Activated naive CD8-positive, alpha-beta T cell treated with anti-CD3 and anti-CD28 coated beads, Interleukin-2, amount 10 ng/mL, durations not matched to agents 7 days and 5 days (primary cell): Measurements from ENCODE around the gene TAP1. TPM values are rescaled to one million over a fixed set of nuclear protein-coding genes. Genes with fewer than 3 reads are reported as not detected.

Experiments
- ATAC-seq: fragments of 150-1000 bp; cut with Tn5 transposase; one replicate; pipeline ENCODE4 v1.10.0; 2021; ENCODE audit warnings: low read depth, moderate library complexity
- POLR2A ChIA-PET: fragments of 350-600 bp; sonication (Branson Sonifier 250); formaldehyde crosslinking; loops from one replicate; lab custom pipeline; 2021; ENCODE audit warnings: antibody characterized with exemption; lab: Charles Lee
- DNase-seq: peaks from one replicate; pipeline ENCODE4 v3.0.0; 2021
- H3K27ac Mint-ChIP-seq: one replicate; pipeline ENCODE4 v1.8.0; 2022; ENCODE audit warnings: mild to moderate bottlenecking, mixed read lengths
- H3K27me3 Mint-ChIP-seq: one replicate; pipeline ENCODE4 v1.8.0; 2022; ENCODE audit warnings: mild to moderate bottlenecking, moderate library complexity, mixed read lengths
- H3K36me3 Mint-ChIP-seq: one replicate; pipeline ENCODE4 v1.8.0; 2021; ENCODE audit warnings: mild to moderate bottlenecking, mixed read lengths
- H3K4me1 Mint-ChIP-seq: one replicate; pipeline ENCODE4 v1.8.0; 2021; ENCODE audit warnings: mixed read lengths
- H3K4me3 Mint-ChIP-seq: one replicate; pipeline ENCODE4 v1.8.0; 2022; ENCODE audit warnings: mild to moderate bottlenecking, moderate library complexity, mixed read lengths
- H3K9me3 Mint-ChIP-seq: one replicate; pipeline ENCODE4 v1.8.0; 2021; ENCODE audit warnings: mixed read lengths
- total RNA-seq, 2 experiments: library from RNA; stranded (reverse); gene quantifications; one replicate each; pipeline ENCODE4 v1.2.3, GENCODE V29; 2021

Gene TAP1
- total RNA-seq, 2 experiments from 2014 or later, result 315 to 323 TPM

DNA sequence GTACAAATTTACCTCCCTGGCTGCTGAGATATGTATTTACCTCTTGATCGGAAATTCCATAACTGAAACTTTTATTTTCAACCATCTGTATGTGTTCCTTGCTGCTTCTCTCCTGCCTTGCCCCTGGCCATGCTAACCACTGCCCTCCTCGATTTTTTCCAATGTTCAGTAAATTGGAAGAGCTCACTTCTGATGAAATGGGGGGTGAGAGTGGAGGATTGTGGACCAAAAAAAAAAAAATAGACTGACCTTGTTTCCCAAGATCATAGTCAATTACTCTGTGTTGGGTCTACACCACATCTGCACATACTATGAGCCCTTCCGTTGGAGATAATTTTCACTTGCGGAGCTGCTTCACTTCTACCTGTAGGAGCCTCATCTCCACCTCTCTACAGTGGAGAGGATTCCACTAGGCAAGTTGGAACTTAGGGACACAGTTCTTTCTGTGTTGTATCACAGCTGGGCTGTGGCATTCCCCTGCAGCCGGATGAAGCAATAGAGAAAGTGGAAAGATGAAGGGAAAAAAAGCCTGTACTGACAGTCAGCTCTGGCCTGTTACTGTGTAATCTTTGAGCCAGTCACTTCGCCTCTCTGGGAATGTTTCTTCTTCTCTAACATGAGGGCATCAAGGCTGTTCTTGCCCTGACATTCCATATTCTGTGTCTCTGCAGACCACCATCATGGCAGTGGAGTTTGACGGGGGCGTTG lies 2.1 kb upstream of the TAP1 start:
- ATAC-seq (no peak), DNase-seq (no peak)
- peak overlapping the region; percentile 98 for H3K4me3 Mint-ChIP-seq
- no peaks in the 10 kb centered on the region for H3K9me3 Mint-ChIP-seq
- H3K36me3 Mint-ChIP-seq, result peaks cover 68% of the 10 kb centered on the region
- peaks cover 50% of the 10 kb centered on the region for H3K4me1 Mint-ChIP-seq
- POLR2A ChIA-PET, result interaction anchor here (0.6 to 7.3 kb wide), 8 partner anchors 8 to 1261 kb away, joined by 3 to 773 read pairs (median 18); partner anchors contain the start of genes BRD2, PFDN6, PSMB8 and TAP2
- peak overlapping the region; percentile 100 for H3K27ac Mint-ChIP-seq
- no peaks in the 10 kb centered on the region for H3K27me3 Mint-ChIP-seq

DNA sequence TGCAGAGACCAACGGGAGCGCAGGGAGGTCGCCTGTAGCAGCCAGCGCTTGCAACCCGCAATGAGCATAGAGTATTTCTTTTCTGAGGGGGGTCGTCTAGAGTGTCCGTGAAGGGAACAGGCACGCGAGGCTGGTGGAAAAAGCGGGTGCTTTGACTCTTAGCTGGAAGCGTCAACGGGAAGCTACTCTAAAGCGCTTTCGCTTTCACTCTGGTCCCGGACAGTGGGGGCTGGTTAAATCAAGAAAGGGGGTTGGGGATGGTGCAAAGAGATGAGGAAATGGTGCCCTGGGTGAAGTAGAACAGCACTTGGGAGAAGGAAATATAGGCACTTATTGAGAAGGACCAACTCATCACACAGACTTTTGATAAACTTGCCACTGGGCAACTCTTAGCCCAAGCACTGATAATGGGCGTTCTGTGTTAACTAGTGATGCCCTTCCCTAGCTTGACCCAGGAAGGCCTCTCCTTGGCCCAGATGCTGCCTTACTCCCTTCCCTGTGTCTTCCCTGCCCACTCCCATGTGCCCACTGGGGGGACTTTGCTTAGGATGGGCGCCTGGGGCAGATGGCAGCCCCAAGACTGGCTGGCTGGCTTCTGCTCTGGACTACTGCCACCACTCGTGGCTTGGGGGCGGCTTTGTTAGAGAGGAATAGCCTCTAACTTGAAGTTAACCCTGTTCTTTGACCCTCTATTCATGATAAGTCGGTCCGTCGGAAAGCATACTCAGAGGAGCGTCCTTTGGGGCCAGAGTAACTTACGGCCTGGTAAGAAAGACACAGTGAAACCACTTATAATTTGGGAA lies 1.1 kb upstream of the TAP1 start:
- Mint-ChIP-seq H3K27me3 (no peaks in the 10 kb centered on the region), H3K27ac (peak overlapping the region; percentile 100), H3K4me1 (peaks cover 54% of the 10 kb centered on the region), H3K4me3 (peak overlapping the region; percentile 98), H3K9me3 (no peaks in the 10 kb centered on the region), H3K36me3 (peaks cover 70% of the 10 kb centered on the region)
- DNase-seq (no peak), ATAC-seq (peak; percentile 37)
- POLR2A ChIA-PET, result interaction anchor here (0.6 to 7.3 kb wide), 13 partner anchors 9 to 1260 kb away, joined by 3 to 773 read pairs (median 7); partner anchors contain the start of genes BRD2, HLA-DMB, PFDN6 and PSMB8

DNA sequence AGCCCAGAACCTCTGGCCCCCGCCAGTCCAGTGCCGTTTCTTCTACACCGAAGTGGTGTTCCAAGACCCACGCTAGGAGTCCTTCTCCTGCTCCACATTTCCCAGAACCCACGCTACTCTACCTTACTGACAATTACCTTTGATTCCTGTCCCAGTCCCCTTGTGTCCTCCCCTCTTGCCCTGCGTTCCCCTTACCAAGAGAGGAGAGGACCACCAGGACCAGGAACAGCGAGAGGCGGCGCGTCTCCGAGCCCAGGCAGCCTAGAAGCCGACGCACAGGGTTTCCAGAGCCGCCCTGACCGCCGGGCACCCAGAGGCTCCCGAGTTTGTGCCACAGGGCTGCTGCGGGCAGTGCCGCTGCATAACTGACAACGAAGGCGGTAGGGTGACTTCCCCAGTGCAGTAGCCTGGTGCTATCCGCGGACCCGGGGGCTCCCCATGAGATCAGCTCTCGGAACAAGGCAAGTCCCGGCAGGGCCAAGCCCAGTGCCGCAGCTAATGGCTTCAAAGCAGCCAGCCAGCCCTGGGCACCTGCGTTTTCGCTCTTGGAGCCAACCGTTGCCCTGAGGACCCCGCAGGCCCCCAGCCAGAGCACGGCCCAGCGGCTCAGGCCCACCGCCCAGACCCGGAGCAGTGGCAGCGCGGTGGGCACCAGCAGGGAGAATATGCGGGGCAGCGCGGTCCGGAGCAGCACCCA lies 512 bp downstream of the TAP1 start:
- H3K36me3 Mint-ChIP-seq, result peaks cover 72% of the 10 kb centered on the region
- POLR2A ChIA-PET, result interaction anchor here (0.6 to 7.3 kb wide), 16 partner anchors 11 to 725 kb away, joined by 3 to 773 read pairs (median 6); partner anchors contain the start of genes ATF6B, BRD2, GPSM3 and HLA-DMB
- no peaks in the 10 kb centered on the region for H3K9me3 Mint-ChIP-seq
- H3K4me3 Mint-ChIP-seq, result peak overlapping the region; percentile 98
- DNase-seq, result peak; percentile 53
- peak overlapping the region; percentile 100 for H3K27ac Mint-ChIP-seq
- H3K27me3 Mint-ChIP-seq, result no peaks in the 10 kb centered on the region
- H3K4me1 Mint-ChIP-seq, result peaks cover 57% of the 10 kb centered on the region
- peak; percentile 16 for ATAC-seq

DNA sequence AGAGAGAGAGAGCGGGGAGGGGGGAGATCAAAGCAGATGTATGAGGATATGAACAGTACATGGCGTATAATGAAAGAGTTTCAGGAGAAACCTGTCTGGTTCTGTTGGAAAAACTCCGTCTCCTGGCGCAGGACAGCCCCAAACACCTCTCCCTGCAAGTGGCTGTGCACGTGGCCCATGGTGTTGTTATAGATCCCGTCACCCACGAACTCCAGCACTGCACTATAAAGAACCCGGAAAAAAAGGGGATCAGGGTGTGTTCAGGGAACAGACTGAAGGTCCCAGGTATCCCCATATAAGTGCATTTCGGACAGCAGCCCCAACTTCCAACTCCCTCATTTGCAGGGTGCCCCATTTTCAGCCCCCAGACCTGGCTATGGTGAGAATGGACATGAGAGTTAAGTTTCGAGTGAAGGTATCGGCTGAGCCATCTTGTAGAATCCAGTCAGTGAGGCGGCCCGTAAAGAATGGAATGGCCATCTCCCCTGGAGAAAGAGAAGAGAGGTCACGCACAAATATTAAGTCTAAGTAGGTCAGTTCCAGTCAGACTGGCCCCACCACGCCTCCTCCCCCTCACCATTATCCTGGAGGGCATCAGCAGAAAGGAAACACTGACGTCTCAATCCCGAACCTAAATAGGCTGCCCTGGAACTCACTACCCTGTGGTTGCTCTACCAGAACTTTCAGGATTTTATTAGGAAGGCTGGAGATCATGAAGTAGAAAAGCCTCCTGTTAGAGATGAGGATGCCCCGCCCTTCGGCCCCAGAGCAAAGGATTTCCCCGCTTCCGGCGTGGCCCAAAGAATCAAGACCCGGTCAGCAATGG lies 1.3 kb downstream of the TAP1 start:
- H3K4me3 Mint-ChIP-seq, result peak overlapping the region; percentile 98
- H3K9me3 Mint-ChIP-seq, result no peaks in the 10 kb centered on the region
- POLR2A ChIA-PET, result interaction anchor here (0.6 to 7.3 kb wide), 12 partner anchors 10 to 395 kb away, joined by 3 to 773 read pairs (median 22); partner anchors contain the start of genes BRD2, PSMB8 and TAP2
- peaks cover 57% of the 10 kb centered on the region for H3K4me1 Mint-ChIP-seq
- DNase-seq, result no peak
- peaks cover 71% of the 10 kb centered on the region for H3K36me3 Mint-ChIP-seq
- H3K27ac Mint-ChIP-seq, result peak overlapping the region; percentile 100
- ATAC-seq, result no peak
- no peaks in the 10 kb centered on the region for H3K27me3 Mint-ChIP-seq

DNA sequence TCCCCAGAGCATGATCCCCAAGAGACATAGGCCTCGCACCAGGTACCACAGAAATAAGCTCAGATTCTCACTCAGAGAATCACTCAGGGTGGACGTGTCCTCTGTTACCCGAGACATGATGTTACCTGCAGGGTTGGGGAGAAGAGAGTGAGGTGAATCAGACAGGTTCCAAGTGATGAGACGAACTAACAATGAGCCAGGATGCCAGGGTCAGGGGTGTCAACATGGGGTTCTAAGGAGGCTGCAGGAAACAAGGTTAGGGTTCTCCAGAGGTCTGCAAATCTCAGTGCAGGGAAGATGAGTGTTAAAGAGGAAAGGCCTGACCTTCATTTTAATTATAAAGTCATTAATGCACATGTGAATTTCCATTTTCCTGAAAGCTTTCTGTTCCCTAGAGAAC lies 2.5 kb downstream of the TAP1 start:
- Mint-ChIP-seq H3K4me1 (peaks cover 61% of the 10 kb centered on the region), H3K27me3 (no peaks in the 10 kb centered on the region), H3K27ac (peak overlapping the region; percentile 100), H3K36me3 (peaks cover 73% of the 10 kb centered on the region), H3K4me3 (peak overlapping the region; percentile 98), H3K9me3 (no peaks in the 10 kb centered on the region)
- ATAC-seq (no peak), DNase-seq (no peak)
- POLR2A ChIA-PET, result interaction anchor here (1.3 to 3.4 kb wide), 6 partner anchors 9 to 656 kb away, joined by 3 to 33 read pairs (median 16); partner anchors contain the start of gene TAP2

DNA sequence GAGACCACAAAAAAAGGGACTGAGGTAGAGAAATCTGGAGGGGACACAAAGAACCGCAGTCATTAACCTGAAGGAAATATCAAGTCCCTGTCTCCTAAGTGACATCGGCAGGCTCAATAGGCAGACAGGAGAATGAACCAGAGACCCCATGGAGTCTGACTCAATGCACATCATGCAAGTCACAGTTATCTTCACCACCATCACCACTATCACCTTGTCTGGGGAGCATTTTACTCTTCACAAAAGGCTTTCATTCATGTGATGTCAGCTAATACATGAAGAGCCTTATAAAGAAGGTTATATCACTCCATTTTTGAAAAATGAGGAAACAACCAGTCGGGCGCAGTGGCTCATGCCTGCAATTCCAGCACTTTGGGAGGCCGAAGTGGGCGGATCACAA lies 4.4 kb downstream of the TAP1 start:
- Mint-ChIP-seq H3K4me1 (peaks cover 63% of the 10 kb centered on the region), H3K9me3 (no peaks in the 10 kb centered on the region), H3K4me3 (peak overlapping the region; percentile 97), H3K27me3 (no peaks in the 10 kb centered on the region), H3K36me3 (peaks cover 81% of the 10 kb centered on the region), H3K27ac (peak overlapping the region; percentile 100)
- no peak for DNase-seq
- ATAC-seq, result no peak
- POLR2A ChIA-PET, result interaction anchor here (3.3 to 3.4 kb wide), 2 partner anchors 10 to 122 kb away, joined by 27 to 33 read pairs; partner anchors contain the start of gene TAP2

DNA sequence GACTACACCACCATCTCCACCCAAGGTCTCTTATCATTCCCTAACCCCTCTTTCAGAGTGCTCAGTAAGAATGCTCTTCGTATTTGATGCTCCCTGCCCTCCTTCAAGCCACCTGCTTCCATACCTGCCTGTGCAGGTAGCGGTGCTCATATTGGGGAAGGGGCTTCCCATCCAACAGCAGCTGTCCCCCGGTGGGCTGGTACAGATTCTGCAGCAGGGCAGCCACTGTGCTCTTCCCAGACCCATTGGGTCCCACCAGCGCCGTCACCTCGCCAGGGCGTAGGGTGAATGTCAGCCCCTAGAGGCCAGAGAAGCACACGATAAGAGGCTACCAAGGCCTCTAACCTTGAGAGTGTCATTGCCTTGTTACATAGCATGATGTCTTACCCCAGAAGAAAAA lies 5.7 kb downstream of the TAP1 start:
- peak overlapping the region; percentile 97 for H3K4me3 Mint-ChIP-seq
- POLR2A ChIA-PET, result interaction anchor here (0.6 to 1.0 kb wide), 2 partner anchors 10 to 549 kb away, joined by 4 read pairs; no protein-coding TSS in a partner anchor
- no peaks in the 10 kb centered on the region for H3K9me3 Mint-ChIP-seq
- no peak for DNase-seq
- peaks cover 90% of the 10 kb centered on the region for H3K36me3 Mint-ChIP-seq
- no peak for ATAC-seq
- H3K27ac Mint-ChIP-seq, result peak overlapping the region; percentile 100
- H3K4me1 Mint-ChIP-seq, result peaks cover 66% of the 10 kb centered on the region
- H3K27me3 Mint-ChIP-seq, result no peaks in the 10 kb centered on the region

DNA sequence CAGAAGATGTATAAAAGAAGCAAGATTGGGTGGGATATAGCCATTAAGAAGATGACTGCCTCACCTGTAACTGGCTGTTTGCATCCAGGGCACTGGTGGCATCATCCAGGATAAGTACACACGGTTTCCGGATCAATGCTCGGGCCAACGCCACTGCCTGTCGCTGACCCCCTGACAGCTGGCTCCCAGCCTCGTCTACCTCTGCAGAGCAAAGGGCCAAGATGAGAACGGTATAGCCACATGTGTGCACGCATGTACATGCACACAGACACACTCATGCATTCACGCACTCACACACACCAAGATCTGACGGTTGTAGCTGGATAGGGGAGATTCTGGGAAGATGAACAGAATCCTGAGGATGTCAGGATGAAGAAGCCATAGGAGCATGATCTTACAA lies 6.5 kb downstream of the TAP1 start:
- ATAC-seq (no peak), DNase-seq (no peak)
- Mint-ChIP-seq H3K27ac (peak overlapping the region; percentile 100), H3K27me3 (no peaks in the 10 kb centered on the region), H3K4me1 (peaks cover 71% of the 10 kb centered on the region), H3K9me3 (no peaks in the 10 kb centered on the region), H3K4me3 (peak overlapping the region; percentile 97), H3K36me3 (peaks cover 90% of the 10 kb centered on the region)
- POLR2A ChIA-PET, result interaction anchor here (1.0 to 10.7 kb wide), 4 partner anchors 9 to 125 kb away, joined by 4 to 773 read pairs (median 182); partner anchors contain the start of genes BRD2, PSMB9 and TAP1

DNA sequence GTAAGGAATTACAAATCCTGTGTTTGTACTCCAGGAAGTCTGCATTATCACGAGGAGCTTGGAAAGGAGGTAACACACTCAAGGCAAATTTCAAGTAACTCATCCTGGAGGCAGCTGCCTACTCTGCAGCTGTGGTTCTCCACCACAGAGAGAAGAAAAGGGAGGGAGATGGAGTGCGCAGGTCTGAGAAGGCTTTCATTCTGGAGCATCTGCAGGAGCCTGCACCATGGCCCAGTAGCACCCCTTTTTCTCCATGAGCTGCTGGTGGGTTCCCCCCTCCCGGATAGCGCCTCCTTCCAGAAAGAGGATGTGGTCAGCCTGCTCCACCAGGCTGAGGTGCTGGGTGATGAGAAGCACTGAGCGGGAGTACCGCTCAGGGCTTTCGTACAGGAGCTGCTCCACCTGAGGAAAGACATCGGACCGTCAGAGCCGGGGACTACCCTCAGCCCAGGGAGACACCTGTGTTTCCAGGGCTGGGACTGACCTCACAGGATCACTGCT lies 8.1 kb downstream of the TAP1 start:
- Mint-ChIP-seq H3K27ac (peak overlapping the region; percentile 100), H3K9me3 (no peaks in the 10 kb centered on the region), H3K27me3 (no peaks in the 10 kb centered on the region), H3K4me1 (peaks cover 71% of the 10 kb centered on the region), H3K36me3 (peaks cover 87% of the 10 kb centered on the region), H3K4me3 (peak overlapping the region; percentile 97)
- ATAC-seq (peak; percentile 7), DNase-seq (peak; percentile 70)
- POLR2A ChIA-PET, result interaction anchor here (0.8 to 10.7 kb wide), 18 partner anchors 11 to 1304 kb away, joined by 3 to 773 read pairs (median 4); partner anchors contain the start of genes BRD2, EHMT2, FKBPL and GPSM3

DNA sequence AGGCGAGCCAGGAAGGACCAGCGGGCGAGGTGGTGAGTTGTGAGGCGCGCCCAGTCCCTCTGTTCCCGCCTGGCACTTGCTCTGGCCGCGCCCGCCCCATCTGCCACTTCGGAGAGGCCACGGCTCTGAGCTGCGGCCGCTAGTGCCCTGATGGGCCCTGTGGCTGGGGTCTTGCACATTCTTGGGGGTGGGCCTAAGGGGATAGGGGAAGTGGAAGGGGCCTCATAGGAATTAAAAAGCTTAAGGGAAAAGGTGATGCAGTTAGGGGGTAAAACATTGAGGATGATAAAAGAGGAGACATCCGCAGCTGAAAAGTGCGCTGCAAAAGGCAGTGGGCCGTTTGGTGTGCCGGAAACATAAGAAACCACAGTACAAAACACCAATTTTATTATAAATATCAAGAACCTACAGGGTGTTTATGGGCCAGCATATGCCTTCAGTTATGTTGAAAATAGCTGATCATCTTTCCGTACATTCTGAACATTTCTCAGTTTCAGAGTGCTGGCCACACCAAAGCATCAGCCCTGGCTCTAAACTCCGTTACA lies 8.6 kb downstream of the TAP1 start:
- H3K27ac Mint-ChIP-seq, result peak overlapping the region; percentile 100
- H3K4me3 Mint-ChIP-seq, result peak overlapping the region; percentile 97
- H3K4me1 Mint-ChIP-seq, result peaks cover 72% of the 10 kb centered on the region
- no peaks in the 10 kb centered on the region for H3K27me3 Mint-ChIP-seq
- H3K9me3 Mint-ChIP-seq, result no peaks in the 10 kb centered on the region
- peaks cover 87% of the 10 kb centered on the region for H3K36me3 Mint-ChIP-seq
- POLR2A ChIA-PET, result interaction anchor here (0.6 to 10.7 kb wide), 21 partner anchors 11 to 1304 kb away, joined by 3 to 773 read pairs (median 4); partner anchors contain the start of genes BRD2, DXO, FKBPL and GPSM3
- ATAC-seq (no peak), DNase-seq (no peak)
